Measurements from ENCODE around the gene STIP1.

STIP1 gene

GRCh38 chr11:64248578-64248977 lies 62.6 kb downstream of the STIP1 start:
- TF ChIP-seq CTCF (IDR thresholded peaks at IDR 0.05; ENCODE audit: low read depth, low read length) = no peak
- in situ Hi-C loops (cut with HindIII; ENCODE audit: low sequenced_read_pairs) = no loop called here
- no peak for DNase-seq (ENCODE audit: low read depth, low spot score)
- H3K4me3 ChIP-seq (ENCODE audit: low read depth, low read length) = no peak overlapping the region

GRCh38 chr11:64249038-64249437 lies 63.1 kb downstream of the STIP1 start:
- H3K4me3 ChIP-seq (ENCODE audit: low read depth, low read length) = no peak overlapping the region
- TF ChIP-seq CTCF (IDR thresholded peaks at IDR 0.05; ENCODE audit: low read depth, low read length) = no peak
- in situ Hi-C loops (cut with HindIII; ENCODE audit: low sequenced_read_pairs) = no loop called here
- DNase-seq (ENCODE audit: low read depth, low spot score) = no peak

DNA sequence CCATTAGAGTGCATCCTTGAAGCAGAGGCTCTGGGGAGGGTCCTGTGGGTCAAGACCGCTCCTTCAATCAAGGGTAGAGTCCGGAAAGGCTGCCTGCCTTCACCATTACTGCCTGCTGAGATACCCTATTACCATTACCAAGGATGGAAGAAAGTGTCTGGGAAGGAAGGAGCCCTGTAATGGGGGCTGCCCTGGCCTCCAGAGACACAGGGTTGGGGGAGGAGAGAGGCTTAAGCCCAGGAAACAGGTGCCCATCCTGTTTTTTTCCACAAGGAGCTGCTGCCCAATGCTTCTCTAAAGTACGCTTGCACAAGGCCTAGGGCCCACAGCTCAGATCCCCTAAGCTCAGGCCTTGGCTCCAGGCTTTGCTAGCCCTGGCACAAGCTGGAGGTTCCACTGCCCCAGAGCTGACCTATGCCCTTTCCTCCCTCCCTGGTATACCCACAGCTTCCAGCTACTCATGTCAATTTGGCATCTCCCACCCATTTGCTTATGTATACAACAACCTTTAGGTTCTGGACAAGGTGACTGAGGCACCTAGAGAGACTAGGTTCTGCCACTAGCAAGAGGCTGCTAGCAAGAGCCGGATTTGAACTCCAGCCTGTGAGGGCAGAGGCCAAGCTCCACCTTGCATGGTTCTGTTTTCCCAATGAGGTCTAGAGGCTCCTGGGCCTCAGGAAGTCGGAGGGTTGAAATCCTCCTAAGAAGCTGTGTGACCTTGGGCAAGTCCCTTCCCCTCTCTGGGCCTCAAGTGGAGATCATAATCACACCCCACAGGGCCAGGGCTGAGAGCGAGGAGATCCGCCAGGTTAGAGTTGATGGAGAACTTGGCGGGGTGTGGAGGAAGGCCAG lies 63.8 kb downstream of the STIP1 start:
- no peak for TF ChIP-seq CTCF (IDR thresholded peaks at IDR 0.05; ENCODE audit: low read depth, low read length)
- DNase-seq (ENCODE audit: low read depth, low spot score) = no peak
- in situ Hi-C loops (cut with HindIII; ENCODE audit: low sequenced_read_pairs) = no loop called here
- H3K4me3 ChIP-seq (ENCODE audit: low read depth, low read length) = no peak overlapping the region

GRCh38 chr11:64250415-64251015 lies 64.5 kb downstream of the STIP1 start:
- no peak for DNase-seq (ENCODE audit: low read depth, low spot score)
- peak overlapping the region; percentile 50 for H3K4me3 ChIP-seq (ENCODE audit: low read depth, low read length)
- TF ChIP-seq CTCF (IDR thresholded peaks at IDR 0.05; ENCODE audit: low read depth, low read length) = no peak
- in situ Hi-C loops (cut with HindIII; ENCODE audit: low sequenced_read_pairs) = no loop called here

DNA sequence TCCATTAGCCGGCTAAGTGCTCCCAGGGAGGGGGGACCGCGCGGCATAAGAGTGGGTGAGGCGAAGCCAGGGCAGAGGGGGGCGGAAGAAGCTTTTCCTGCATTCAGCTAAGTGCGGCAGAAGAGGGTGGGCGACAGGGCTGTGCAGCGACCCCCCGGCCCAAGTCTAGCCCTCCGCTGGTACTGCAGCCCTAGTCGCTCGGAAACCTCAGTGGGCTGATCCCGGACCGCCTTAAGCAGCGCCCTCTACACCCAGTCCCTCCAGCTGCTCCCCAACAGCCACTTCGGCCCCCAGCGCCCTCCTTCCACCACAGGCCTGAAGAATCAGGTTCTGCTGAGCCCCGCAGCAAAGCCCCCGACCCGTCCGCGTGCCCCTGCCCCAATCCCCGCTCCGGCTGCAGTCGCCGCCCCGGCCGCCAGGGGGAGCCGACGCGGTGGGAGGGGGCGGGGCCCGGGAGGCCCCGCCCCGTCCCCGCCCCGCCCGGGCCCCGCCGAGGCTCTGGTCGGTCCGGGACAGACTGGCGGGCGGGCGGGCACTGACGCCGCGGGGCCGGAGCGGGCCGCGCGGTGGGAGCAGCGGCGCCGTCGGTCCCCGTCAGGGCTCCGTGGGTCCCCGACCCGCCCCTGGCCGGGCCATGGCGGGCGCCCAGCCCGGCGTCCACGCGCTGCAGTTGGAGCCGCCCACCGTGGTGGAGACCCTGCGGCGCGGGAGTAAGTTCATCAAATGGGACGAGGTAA lies 65.2 kb downstream of the STIP1 start, which contains the start of gene PLCB3:
PLCB3 (plus strand) TSS at position 515 of the 737 bp plus-strand sequence; CDS start at position 635, 120 bp downstream.
- no peak for DNase-seq (ENCODE audit: low read depth, low spot score)
- TF ChIP-seq CTCF (IDR thresholded peaks at IDR 0.05; ENCODE audit: low read depth, low read length) = peak; percentile 63
- in situ Hi-C loops (cut with HindIII; ENCODE audit: low sequenced_read_pairs) = no loop called here

DNA sequence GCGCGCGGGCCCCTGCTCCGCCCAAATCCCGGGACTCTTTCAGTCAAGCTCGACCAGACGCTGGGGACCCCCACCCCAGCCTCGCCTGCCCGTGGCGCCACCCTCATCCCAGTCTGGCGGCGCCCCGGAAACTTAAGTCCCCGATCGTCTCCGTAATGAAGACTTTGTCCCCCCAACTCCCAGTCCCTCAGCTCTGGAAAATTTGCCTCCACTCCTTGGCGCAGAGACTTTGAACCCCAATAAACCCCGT lies 65.7 kb downstream of the STIP1 start:
- no peak for DNase-seq (ENCODE audit: low read depth, low spot score)
- no peak for TF ChIP-seq CTCF (IDR thresholded peaks at IDR 0.05; ENCODE audit: low read depth, low read length)
- H3K4me3 ChIP-seq (ENCODE audit: low read depth, low read length) = peak overlapping the region; percentile 63
- in situ Hi-C loops (cut with HindIII; ENCODE audit: low sequenced_read_pairs) = no loop called here

More for the DNA sequence above, 65.2 kb downstream of the STIP1 start, which contains the start of gene PLCB3:
- H3K4me3 ChIP-seq (ENCODE audit: low read depth, low read length) = peak within 1 kb of the TSS; percentile 63

Data from astrocyte of the spinal cord (primary cell).